Measurements from ENCODE around the gene LCK.
"Not testable (repeated sequence)": the region's sequence is repeated elsewhere in the genome, so short reads cannot be mapped to it uniquely, and the experiment has no call there.

The LCK gene

GRCh38 chr1:32274646-32275340 lies 23.7 kb downstream of the LCK start:
- DNase-seq (ENCODE audit: low spot score) = no peak

DNA sequence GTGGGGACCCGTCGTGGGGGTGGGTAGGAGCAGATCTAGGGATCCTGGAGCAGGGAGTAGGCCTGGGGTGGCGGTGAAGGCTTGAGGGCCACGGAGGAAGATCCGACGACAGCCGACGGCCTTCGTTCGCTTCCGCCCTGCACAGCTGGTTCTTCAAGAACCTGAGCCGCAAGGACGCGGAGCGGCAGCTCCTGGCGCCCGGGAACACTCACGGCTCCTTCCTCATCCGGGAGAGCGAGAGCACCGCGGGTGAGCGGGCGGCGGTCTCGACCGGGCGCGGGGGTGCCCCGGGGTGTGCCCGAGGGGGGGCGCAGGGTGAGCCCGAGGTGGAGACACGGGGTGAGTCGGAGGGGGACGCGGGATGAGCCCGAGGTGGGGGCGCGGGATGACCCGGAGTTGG lies 24.4 kb downstream of the LCK start:
- DNase-seq (ENCODE audit: low spot score) = no peak

GRCh38 chr1:32276032-32276782 lies 25.1 kb downstream of the LCK start:
- no peak for DNase-seq (ENCODE audit: low spot score)

DNA sequence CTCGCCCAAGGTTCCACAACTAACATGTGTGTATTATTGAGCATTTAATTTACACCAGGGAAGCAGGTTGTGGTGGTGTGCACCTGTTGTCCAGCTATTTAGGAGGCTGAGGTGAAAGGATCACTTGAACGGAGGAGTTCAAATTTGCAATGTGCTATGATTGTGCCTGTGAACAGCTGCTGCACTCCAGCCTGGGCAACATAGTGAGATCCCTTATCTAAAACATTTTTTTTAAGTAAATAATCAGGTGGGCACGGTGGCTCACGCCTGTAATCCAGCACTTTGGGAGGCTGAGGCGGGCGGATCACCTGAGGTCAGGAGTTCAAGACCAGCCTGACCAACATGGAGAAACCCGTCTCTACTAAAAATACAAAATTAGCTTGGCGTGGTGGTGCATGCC lies 33.7 kb downstream of the LCK start:
- DNase-seq (ENCODE audit: low spot score) = not testable (repeated sequence)

DNA sequence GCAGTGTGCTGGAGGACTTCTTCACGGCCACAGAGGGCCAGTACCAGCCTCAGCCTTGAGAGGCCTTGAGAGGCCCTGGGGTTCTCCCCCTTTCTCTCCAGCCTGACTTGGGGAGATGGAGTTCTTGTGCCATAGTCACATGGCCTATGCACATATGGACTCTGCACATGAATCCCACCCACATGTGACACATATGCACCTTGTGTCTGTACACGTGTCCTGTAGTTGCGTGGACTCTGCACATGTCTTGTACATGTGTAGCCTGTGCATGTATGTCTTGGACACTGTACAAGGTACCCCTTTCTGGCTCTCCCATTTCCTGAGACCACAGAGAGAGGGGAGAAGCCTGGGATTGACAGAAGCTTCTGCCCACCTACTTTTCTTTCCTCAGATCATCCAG lies 34.6 kb downstream of the LCK start:
- DNase-seq (ENCODE audit: low spot score) = no peak

DNA sequence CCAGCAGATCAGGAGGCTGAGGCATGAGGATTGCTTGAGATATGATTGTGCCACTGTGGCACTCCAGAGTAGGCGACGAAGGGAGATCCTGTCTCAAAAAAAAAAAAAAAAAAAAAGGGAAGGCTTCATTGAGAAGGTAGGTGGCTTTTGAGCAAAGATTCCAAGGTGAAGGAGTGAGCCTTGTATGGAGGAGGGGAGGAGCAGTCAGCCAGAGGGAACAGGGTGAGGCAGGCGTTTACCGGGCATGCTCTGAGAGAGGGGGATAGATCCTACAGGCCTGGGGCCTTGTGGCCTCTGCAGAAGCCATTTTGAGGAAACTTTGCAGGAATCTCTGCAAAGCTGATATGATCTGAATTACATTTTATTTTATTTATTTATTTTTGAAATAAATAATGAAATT lies 35.7 kb downstream of the LCK start:
- no peak for DNase-seq (ENCODE audit: low spot score)

- no peak for DNase-seq (ENCODE audit: low spot score)
Observed at GRCh38 chr1:32289256-32289655, 38.2 kb downstream of the LCK start.

GRCh38 chr1:32291145-32291707 lies 40.2 kb downstream of the LCK start:
- peak; percentile 16 for DNase-seq (ENCODE audit: low spot score)

DNA sequence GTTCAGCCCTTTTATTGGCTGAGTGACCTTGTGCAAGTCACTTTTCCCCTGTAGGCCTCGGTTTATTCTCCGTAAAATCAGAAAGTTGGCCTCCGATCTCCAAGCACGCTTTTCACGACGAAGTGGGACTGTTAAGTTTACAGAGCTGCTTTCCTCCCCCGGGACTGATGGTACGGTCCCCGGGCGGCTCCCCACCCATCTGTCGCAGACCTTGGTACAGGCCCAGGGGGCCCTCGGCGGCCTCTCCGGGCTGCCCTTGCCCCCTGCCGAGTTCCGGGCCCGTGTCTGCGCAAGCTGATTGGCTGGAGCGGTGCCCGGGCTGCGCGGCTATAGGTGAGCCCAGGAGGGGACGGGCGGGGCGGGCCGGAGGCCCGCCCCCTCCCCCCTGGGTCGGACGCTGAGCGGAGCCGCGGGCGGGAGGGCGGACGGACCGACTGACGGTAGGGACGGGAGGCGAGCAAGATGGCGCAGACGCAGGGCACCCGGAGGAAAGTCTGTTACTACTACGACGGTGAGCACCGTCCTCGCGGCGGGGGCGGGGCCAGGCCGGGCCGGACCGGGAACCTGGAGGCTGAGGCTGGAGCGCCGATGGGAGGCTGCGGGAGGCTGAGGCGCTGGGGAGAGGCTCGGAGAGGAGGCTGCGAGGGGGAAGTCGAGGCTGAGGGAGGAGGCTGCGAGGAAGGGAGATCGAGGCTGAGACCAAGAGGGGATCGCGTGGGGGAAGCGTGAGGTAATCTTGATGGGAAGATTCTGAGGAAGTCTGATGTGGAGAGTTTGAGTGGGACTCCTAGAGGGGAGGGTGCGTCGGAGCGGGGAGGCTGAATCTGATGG lies 40.9 kb downstream of the LCK start, which contains the start of gene HDAC1:
TSS of gene HDAC1 (plus strand) at position 376 of the 831 bp plus-strand sequence. CDS start at position 463, 87 bp downstream.
- peak; percentile 98 for DNase-seq (ENCODE audit: low spot score)

- DNase-seq (ENCODE audit: low spot score) = not testable (repeated sequence)
Observed at GRCh38 chr1:32298211-32298610, 47.1 kb downstream of the LCK start.

GRCh38 chr1:32299327-32299726 lies 48.3 kb downstream of the LCK start:
- no peak for DNase-seq (ENCODE audit: low spot score)

DNA sequence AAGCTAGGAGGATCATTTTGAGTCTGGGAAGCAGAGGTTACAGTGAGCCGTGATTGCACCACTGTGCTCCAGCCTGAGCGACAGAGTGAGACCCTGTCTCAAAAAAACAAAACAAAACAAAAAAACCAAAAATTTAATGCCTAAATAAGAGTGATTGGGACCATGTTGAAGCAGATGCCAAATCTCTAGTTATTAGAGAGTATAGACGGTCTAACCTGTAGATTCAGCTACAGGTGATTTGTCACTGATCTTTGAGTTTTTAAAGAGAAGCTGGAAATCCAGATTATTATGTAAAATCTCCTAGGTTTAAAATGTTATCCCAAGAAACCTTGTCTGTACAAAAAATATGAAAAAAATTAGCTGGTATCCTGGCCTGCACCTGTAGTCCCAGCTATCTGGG lies 52.3 kb downstream of the LCK start:
- DNase-seq (ENCODE audit: low spot score) = no peak

- no peak for DNase-seq (ENCODE audit: low spot score)
Observed at GRCh38 chr1:32303997-32304622, 53.0 kb downstream of the LCK start.

GRCh38 chr1:32305310-32305709 lies 54.2 kb downstream of the LCK start:
- no peak for DNase-seq (ENCODE audit: low spot score)

DNA sequence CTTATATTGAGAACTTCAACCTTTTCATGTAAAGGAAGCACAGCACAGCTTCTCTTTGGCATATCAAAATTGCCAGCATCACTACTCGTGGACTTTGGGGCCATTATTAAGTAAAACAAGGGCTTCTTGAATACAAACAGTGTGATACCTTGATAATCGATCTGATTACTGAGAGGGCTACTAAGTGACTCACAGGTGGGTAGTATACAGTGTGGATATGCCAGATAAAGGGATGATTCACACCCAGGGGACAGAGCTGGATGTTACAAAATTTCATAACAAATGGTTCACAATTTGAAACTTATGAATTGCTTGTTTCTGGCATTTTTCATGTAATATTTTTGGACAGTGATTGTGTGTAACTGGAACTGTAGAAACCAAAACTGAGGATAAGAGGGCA lies 56.3 kb downstream of the LCK start:
- DNase-seq (ENCODE audit: low spot score) = peak; percentile 27

- DNase-seq (ENCODE audit: low spot score) = no peak
Observed at GRCh38 chr1:32309960-32310359, 58.9 kb downstream of the LCK start.

- no peak for DNase-seq (ENCODE audit: low spot score)
Observed at GRCh38 chr1:32311709-32312393, 60.8 kb downstream of the LCK start.

GRCh38 chr1:32316903-32317277 lies 65.8 kb downstream of the LCK start:
- no peak for DNase-seq (ENCODE audit: low spot score)

- DNase-seq (ENCODE audit: low spot score) = no peak
Observed at GRCh38 chr1:32318127-32318869, 67.2 kb downstream of the LCK start.

- DNase-seq (ENCODE audit: low spot score) = peak; percentile 42
Observed at GRCh38 chr1:32321712-32322291, 70.7 kb downstream of the LCK start.

All from CD4-positive, alpha-beta T cell treated with Interleukin-2 at 100 ng/mL for 4 hours (primary cell).